ENCODE measurements around the gene ISCU. TPM values are rescaled to one million over a fixed set of nuclear protein-coding genes. Genes with fewer than 3 reads are reported as not detected.

ISCU gene
- total and polyA plus RNA-seq, 2 donors (not counting 3 experiments of a cell fraction or from before 2014, with no cell fraction given): 74.8 to 78.6 TPM

- Histone ChIP-seq H3K9me1 (replicated peaks; ENCODE audit: control insufficient read depth, extremely low read depth, insufficient read depth, low read length) (no peaks in the 10 kb centered on the region), H2AFZ (ENCODE audit: low read depth, low read length) (no peak overlapping the region), H3K4me2 (ENCODE audit: insufficient read depth, low read length) (no peak overlapping the region), H3K27me3 (ENCODE audit: control insufficient read depth in 2 of 2, insufficient read depth in 2 of 2, low read length in 2 of 2) (no peaks in the 10 kb centered on the region), H3K79me2 (ENCODE audit: control insufficient read depth, insufficient read depth, low read length) (no peaks in the 10 kb centered on the region), H3K4me3 (replicated peaks in 1 of 3; ENCODE audit: insufficient read depth in 1 of 3, low read depth in 1 of 3, low read length in 3 of 3) (no peak overlapping the region), H3K4me1 (ENCODE audit: control insufficient read depth, extremely low read depth, insufficient read depth, low read length) (no peaks in the 10 kb centered on the region), H3K9me3 (replicated peaks; ENCODE audit: control insufficient read depth, insufficient read depth, low read length) (no peaks in the 10 kb centered on the region), H4K20me1 (replicated peaks; ENCODE audit: control insufficient read depth, extremely low read depth, insufficient read depth, low read length) (no peaks in the 10 kb centered on the region), H3K9ac (replicated peaks; ENCODE audit: extremely low read depth, insufficient read depth, low read length) (no peak overlapping the region), H3K27ac (ENCODE audit: insufficient read depth, low read depth, low read length) (no peak overlapping the region), H3K36me3 (ENCODE audit: control insufficient read depth in 2 of 2, extremely low read depth in 1 of 2, insufficient read depth in 2 of 2, low read length in 2 of 2) (peaks cover 25 to 75% of the 10 kb centered on the region in 2 experiments)
- BruUV-seq (replicated peaks): no TSS peak
- ChIA-PET CTCF (interaction anchor here (1.5 kb wide), 1 partner anchor 11 kb away, joined by 4 read pairs; no protein-coding TSS in a partner anchor), POLR2A (no interaction called here)
- dilution Hi-C loops (cut with MboI; ENCODE audit: extremely low pct_ligation_motif_present, low sequenced_read_pairs) (no loop called here), intact Hi-C loops (cut with micrococcal nuclease) (no loop called here)
- DNase-seq (ENCODE audit: low read depth, low spot score): no peak
- no peak for FAIRE-seq
- no peak for TF ChIP-seq MYC (IDR thresholded peaks at IDR 0.05; ENCODE audit: low read depth, low read length)
These were observed 39.0 kb upstream of the ISCU start for GRCh38 chr12:108523365-108523764.

GRCh38 chr12:108525681-108526080 lies 36.7 kb upstream of the ISCU start:
- peaks cover 33 to 72% of the 10 kb centered on the region in 2 experiments for H3K36me3 ChIP-seq (ENCODE audit: control insufficient read depth in 2 of 2, extremely low read depth in 1 of 2, insufficient read depth in 2 of 2, low read length in 2 of 2)
- dilution Hi-C loops (cut with MboI; ENCODE audit: extremely low pct_ligation_motif_present, low sequenced_read_pairs): no loop called here
- POLR2A ChIA-PET: no interaction called here
- H3K27ac ChIP-seq (ENCODE audit: insufficient read depth, low read depth, low read length): no peak overlapping the region
- no peak overlapping the region for H3K4me3 ChIP-seq (replicated peaks in 1 of 3; ENCODE audit: insufficient read depth in 1 of 3, low read depth in 1 of 3, low read length in 3 of 3)
- H3K79me2 ChIP-seq (ENCODE audit: control insufficient read depth, insufficient read depth, low read length): no peaks in the 10 kb centered on the region
- FAIRE-seq: no peak
- H3K9ac ChIP-seq (replicated peaks; ENCODE audit: extremely low read depth, insufficient read depth, low read length): no peak overlapping the region
- no peaks in the 10 kb centered on the region for H3K27me3 ChIP-seq (ENCODE audit: control insufficient read depth in 2 of 2, insufficient read depth in 2 of 2, low read length in 2 of 2)
- CTCF ChIA-PET: no interaction called here
- no peaks in the 10 kb centered on the region for H4K20me1 ChIP-seq (replicated peaks; ENCODE audit: control insufficient read depth, extremely low read depth, insufficient read depth, low read length)
- BruUV-seq (replicated peaks): no TSS peak
- H3K4me1 ChIP-seq (ENCODE audit: control insufficient read depth, extremely low read depth, insufficient read depth, low read length): no peaks in the 10 kb centered on the region
- DNase-seq (ENCODE audit: low read depth, low spot score): no peak
- no peaks in the 10 kb centered on the region for H3K9me1 ChIP-seq (replicated peaks; ENCODE audit: control insufficient read depth, extremely low read depth, insufficient read depth, low read length)
- H3K4me2 ChIP-seq (ENCODE audit: insufficient read depth, low read length): no peak overlapping the region
- H3K9me3 ChIP-seq (replicated peaks; ENCODE audit: control insufficient read depth, insufficient read depth, low read length): no peaks in the 10 kb centered on the region
- TF ChIP-seq JUN (IDR thresholded peaks at IDR 0.05; ENCODE audit: borderline replicate concordance, insufficient read depth, insufficient read length, low read depth) (no peak), POLR2A (IDR thresholded peaks at IDR 0.05; ENCODE audit: low read depth, low read length) (no peak), MAX (IDR thresholded peaks at IDR 0.05; ENCODE audit: insufficient read depth, insufficient read length) (no peak), POLR2AphosphoS5 (IDR thresholded peaks at IDR 0.05; ENCODE audit: insufficient read depth, low read depth, low read length) (no peak), FOS (IDR thresholded peaks at IDR 0.05; ENCODE audit: borderline replicate concordance, insufficient read depth, low read length) (no peak), GATA2 (IDR thresholded peaks at IDR 0.05; ENCODE audit: insufficient read depth, insufficient read length, low read depth, low read length) (no peak), CTCF (IDR thresholded peaks at IDR 0.05; ENCODE audit: extremely low read depth in 1 of 2, insufficient read depth in 1 of 2, low read depth in 1 of 2, low read length in 2 of 2) (no peak), EZH2 (IDR thresholded peaks at IDR 0.05; ENCODE audit: borderline replicate concordance, low read depth, low read length, severe bottlenecking) (no peak), MYC (IDR thresholded peaks at IDR 0.05; ENCODE audit: low read depth, low read length) (no peak)
- intact Hi-C loops (cut with micrococcal nuclease): no loop called here
- no peak overlapping the region for H2AFZ ChIP-seq (ENCODE audit: low read depth, low read length)
